GM23338 (cell line): ENCODE measurements around the gene JAKMIP3.

Source experiments
- CREB1 ChIP-seq: fragments of 250-450 bp; sonication (Bioruptor Pico); IDR thresholded peaks from 2 replicates; pipeline ENCODE4 v1.5.0; 2020; ENCODE audit warnings: low read depth, mild to moderate bottlenecking, moderate library complexity
- CTCF ChIP-seq, 2 experiments: fragments of 200-600 bp in 1 of 2; sonication (generic) in 1 of 2; conservative IDR thresholded peaks; 2 replicates each; pipeline versions ENCODE4 v1.5.1 to v1.6.1; 2016 to 2017; ENCODE audit warnings: antibody characterized with exemption in 2 of 2, low read depth in 2 of 2, mild to moderate bottlenecking in 2 of 2, moderate library complexity in 1 of 2
- EZH2 ChIP-seq: fragments of 200-600 bp; sonication (generic); IDR thresholded peaks from one replicate; pipeline ENCODE4 v1.8.0; 2017; ENCODE audit warnings: antibody characterized with exemption, mild to moderate bottlenecking, low read depth; ENCODE audit not compliant: unreplicated experiment
- EZH2phosphoT487 ChIP-seq: fragments of 200-600 bp; sonication (generic); IDR thresholded peaks from one replicate; pipeline ENCODE4 v1.8.1; 2018; ENCODE audit warnings: antibody characterized with exemption; ENCODE audit not compliant: unreplicated experiment
- JUNB ChIP-seq: IDR thresholded peaks from one replicate; pipeline ENCODE4 v1.6.1; 2016; ENCODE audit warnings: antibody characterized with exemption; ENCODE audit not compliant: unreplicated experiment
- NANOG ChIP-seq: IDR thresholded peaks from 2 replicates; pipeline ENCODE4 v1.6.1; 2016; ENCODE audit warnings: antibody characterized with exemption, borderline replicate concordance
- POLR2AphosphoS5 ChIP-seq: IDR thresholded peaks from 2 replicates; pipeline ENCODE4 v1.6.1; 2016; ENCODE audit warnings: antibody characterized with exemption, low read depth
- REST ChIP-seq: IDR thresholded peaks from one replicate; pipeline ENCODE4 v1.6.1; 2018; ENCODE audit warnings: antibody characterized with exemption; ENCODE audit not compliant: unreplicated experiment

GRCh38 chr10:132066812-132067211, 1.1 kb downstream of the JAKMIP3 start:
- TF ChIP-seq JUNB (no peak), CTCF (conservative IDR thresholded peaks at IDR 0.05; ENCODE audit: low read depth in 2 of 2) (no peak), POLR2AphosphoS5 (no peak), REST (no peak), EZH2phosphoT487 (no peak), EZH2 (no peak), CREB1 (CRISPR knock-in tag) (no peak), NANOG (no peak)
